WTC11 (cell line): ENCODE measurements around the gene MYL5. TPM values are rescaled to one million over a fixed set of nuclear protein-coding genes. Genes with fewer than 3 reads are reported as not detected.

ENCODE experiments used
- ATAC-seq: fragments of 200-7000 bp; cut with Tn5 transposase; 2 replicates; pipeline ENCODE4 v1.10.0; 2021; ENCODE audit warnings: mild to moderate bottlenecking, moderate library complexity
- CTCF ChIA-PET: fragments of 300-600 bp; sonication (Branson Sonifier 250); formaldehyde crosslinking; loops from one replicate; lab custom pipeline; 2021; ENCODE audit warnings: antibody characterized with exemption; lab: Charles Lee
- POLR2A ChIA-PET: fragments of 350-600 bp; sonication (Branson Sonifier 250); formaldehyde crosslinking; loops from one replicate; lab custom pipeline; 2021; ENCODE audit warnings: antibody characterized with exemption; lab: Charles Lee
- DNase-seq: peaks from one replicate; pipeline ENCODE4 v3.0.0; 2021; ENCODE audit warnings: low spot score
- H3K27ac Mint-ChIP-seq: 2 replicates; pipeline ENCODE4 v1.8.0; 2021; ENCODE audit warnings: mixed read lengths
- H3K27me3 Mint-ChIP-seq: 2 replicates; pipeline ENCODE4 v1.8.0; 2021; ENCODE audit warnings: low read depth, mild to moderate bottlenecking, moderate library complexity, mixed read lengths
- H3K36me3 Mint-ChIP-seq: 2 replicates; pipeline ENCODE4 v1.8.0; 2021; ENCODE audit warnings: mixed read lengths
- H3K4me1 Mint-ChIP-seq: 2 replicates; pipeline ENCODE4 v1.8.0; 2022; ENCODE audit warnings: mixed read lengths
- H3K4me3 Mint-ChIP-seq: 2 replicates; pipeline ENCODE4 v1.8.0; 2021; ENCODE audit warnings: mild to moderate bottlenecking, moderate library complexity, mixed read lengths
- H3K9me3 Mint-ChIP-seq: 2 replicates; pipeline ENCODE4 v1.8.0; 2021; ENCODE audit warnings: mixed read lengths
- ATF1 ChIP-seq: sonication (generic); formaldehyde crosslinking; IDR thresholded peaks from 2 replicates; pipeline ENCODE4 v1.8.1; 2023; ENCODE audit warnings: mild to moderate bottlenecking, moderate library complexity, missing genetic modification reagents
- E2F5 ChIP-seq: sonication (generic); formaldehyde crosslinking; IDR thresholded peaks from 2 replicates; pipeline ENCODE4 v1.8.1; 2022; ENCODE audit warnings: mild to moderate bottlenecking, moderate library complexity, missing genetic modification reagents
- FOXP4 ChIP-seq: sonication (generic); formaldehyde crosslinking; IDR thresholded peaks from 2 replicates; pipeline ENCODE4 v1.8.0; 2022; ENCODE audit warnings: mild to moderate bottlenecking, missing genetic modification reagents
- GABPB1 ChIP-seq: sonication (generic); formaldehyde crosslinking; IDR thresholded peaks from 2 replicates; pipeline ENCODE4 v1.8.1; 2023; ENCODE audit warnings: mild to moderate bottlenecking, missing genetic modification reagents
- HMGA2 ChIP-seq: fragments of 250-450 bp; sonication (Bioruptor Pico); IDR thresholded peaks from 2 replicates; pipeline ENCODE4 v1.4.0; 2021; ENCODE audit warnings: mild to moderate bottlenecking, moderate library complexity
- IRF2 ChIP-seq: sonication (generic); formaldehyde crosslinking; IDR thresholded peaks from 2 replicates; pipeline ENCODE4 v1.8.0; 2022; ENCODE audit warnings: low read depth, missing genetic modification reagents, borderline replicate concordance
- JUN ChIP-seq: sonication (generic); formaldehyde crosslinking; IDR thresholded peaks from 2 replicates; pipeline ENCODE4 v1.8.0; 2023; ENCODE audit warnings: mild to moderate bottlenecking, missing genetic modification reagents
- NR3C1 ChIP-seq: sonication (generic); formaldehyde crosslinking; conservative IDR thresholded peaks from 2 replicates; pipeline ENCODE4 v1.8.1; 2023; ENCODE audit warnings: low read depth, mild to moderate bottlenecking, missing genetic modification reagents
- RORB ChIP-seq: fragments of 250-450 bp; sonication (Bioruptor Pico); IDR thresholded peaks from 2 replicates; pipeline ENCODE4 v1.9.0; 2021; ENCODE audit warnings: mild to moderate bottlenecking
- SP1 ChIP-seq: sonication (generic); formaldehyde crosslinking; conservative IDR thresholded peaks from 2 replicates; pipeline ENCODE4 v1.8.1; 2022; ENCODE audit warnings: missing genetic modification reagents
- TEAD4 ChIP-seq: sonication (generic); formaldehyde crosslinking; IDR thresholded peaks from 2 replicates; pipeline ENCODE4 v1.8.0; 2022; ENCODE audit warnings: mild to moderate bottlenecking, missing genetic modification reagents
- ZNF138 ChIP-seq: sonication (generic); formaldehyde crosslinking; conservative IDR thresholded peaks from 2 replicates; pipeline ENCODE4 v1.8.1; 2022; ENCODE audit warnings: mild to moderate bottlenecking, moderate library complexity, missing genetic modification reagents
- ZNF219 ChIP-seq: sonication (generic); formaldehyde crosslinking; IDR thresholded peaks from 2 replicates; pipeline ENCODE4 v1.8.0; 2023; ENCODE audit warnings: missing genetic modification reagents, mild to moderate bottlenecking, borderline replicate concordance
- ZNF281 ChIP-seq: sonication (generic); formaldehyde crosslinking; IDR thresholded peaks from 2 replicates; pipeline ENCODE4 v1.8.0; 2023; ENCODE audit warnings: mild to moderate bottlenecking, missing genetic modification reagents
- ZNF532 ChIP-seq: fragments of 250-450 bp; sonication (Bioruptor Pico); IDR thresholded peaks from 2 replicates; pipeline ENCODE4 v1.9.0; 2021; ENCODE audit warnings: mild to moderate bottlenecking, borderline replicate concordance
- total RNA-seq: library from RNA; stranded (reverse); gene quantifications from 3 replicates; pipeline ENCODE4 v1.2.3, GENCODE V29; 2021
- TF ChIP-seq, protein P1 (sequence below): fragments of 250-450 bp; sonication (Bioruptor Pico); IDR thresholded peaks from 2 replicates; pipeline ENCODE4 v1.9.0; 2021; ENCODE audit warnings: mild to moderate bottlenecking
- TF ChIP-seq, protein P2 (sequence below): sonication (generic); formaldehyde crosslinking; conservative IDR thresholded peaks from 2 replicates; pipeline ENCODE4 v1.8.1; 2022; ENCODE audit warnings: mild to moderate bottlenecking, missing genetic modification reagents
- TF ChIP-seq, protein P3 (sequence below): sonication (generic); formaldehyde crosslinking; IDR thresholded peaks from 2 replicates; pipeline ENCODE4 v1.8.1; 2022; ENCODE audit warnings: missing genetic modification reagents, borderline replicate concordance

The MYL5 gene
- total RNA-seq, 1 experiment from 2014 or later, result 22.2 TPM

DNA sequence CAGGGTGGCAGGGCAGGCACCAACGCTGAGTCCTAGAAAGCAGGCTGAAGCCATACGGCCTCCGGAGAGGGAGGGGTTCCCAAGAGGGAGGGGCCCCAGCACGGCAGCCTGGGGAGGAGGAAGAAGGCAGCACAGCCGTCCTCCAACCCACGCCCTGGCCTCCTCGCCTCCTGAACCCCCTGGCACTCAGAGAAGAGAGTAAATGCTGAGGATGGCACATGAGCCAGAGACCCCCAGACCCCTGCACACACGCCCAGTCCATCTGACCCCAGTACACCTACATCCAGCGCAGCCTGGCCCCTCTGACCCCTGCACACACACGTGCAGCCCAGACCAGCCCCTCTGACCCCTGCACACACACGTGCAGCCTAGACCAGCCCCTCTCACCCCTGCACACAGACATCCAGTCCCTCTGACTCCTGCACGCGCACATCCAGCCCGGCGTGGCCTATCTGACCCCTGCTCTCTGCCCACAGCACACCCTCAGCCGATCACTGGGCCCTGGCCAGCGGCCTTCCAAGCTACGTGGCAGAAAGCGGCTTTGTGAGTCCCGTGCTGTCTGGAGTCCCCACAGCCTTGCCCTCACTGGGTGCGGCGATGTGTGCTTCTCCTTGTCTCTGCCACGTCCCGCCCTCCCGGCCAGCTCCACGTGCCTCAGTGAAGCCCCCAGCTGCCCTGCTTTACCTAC is 18.7 kb upstream of the MYL5 start (continued):
- TF ChIP-seq, protein P1, sequence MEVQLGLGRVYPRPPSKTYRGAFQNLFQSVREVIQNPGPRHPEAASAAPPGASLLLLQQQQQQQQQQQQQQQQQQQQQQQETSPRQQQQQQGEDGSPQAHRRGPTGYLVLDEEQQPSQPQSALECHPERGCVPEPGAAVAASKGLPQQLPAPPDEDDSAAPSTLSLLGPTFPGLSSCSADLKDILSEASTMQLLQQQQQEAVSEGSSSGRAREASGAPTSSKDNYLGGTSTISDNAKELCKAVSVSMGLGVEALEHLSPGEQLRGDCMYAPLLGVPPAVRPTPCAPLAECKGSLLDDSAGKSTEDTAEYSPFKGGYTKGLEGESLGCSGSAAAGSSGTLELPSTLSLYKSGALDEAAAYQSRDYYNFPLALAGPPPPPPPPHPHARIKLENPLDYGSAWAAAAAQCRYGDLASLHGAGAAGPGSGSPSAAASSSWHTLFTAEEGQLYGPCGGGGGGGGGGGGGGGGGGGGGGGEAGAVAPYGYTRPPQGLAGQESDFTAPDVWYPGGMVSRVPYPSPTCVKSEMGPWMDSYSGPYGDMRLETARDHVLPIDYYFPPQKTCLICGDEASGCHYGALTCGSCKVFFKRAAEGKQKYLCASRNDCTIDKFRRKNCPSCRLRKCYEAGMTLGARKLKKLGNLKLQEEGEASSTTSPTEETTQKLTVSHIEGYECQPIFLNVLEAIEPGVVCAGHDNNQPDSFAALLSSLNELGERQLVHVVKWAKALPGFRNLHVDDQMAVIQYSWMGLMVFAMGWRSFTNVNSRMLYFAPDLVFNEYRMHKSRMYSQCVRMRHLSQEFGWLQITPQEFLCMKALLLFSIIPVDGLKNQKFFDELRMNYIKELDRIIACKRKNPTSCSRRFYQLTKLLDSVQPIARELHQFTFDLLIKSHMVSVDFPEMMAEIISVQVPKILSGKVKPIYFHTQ (CRISPR knock-in tag), result no peak
- no peak for TF ChIP-seq NR3C1 (CRISPR knock-in tag)
- no peak for TF ChIP-seq HMGA2
- TF ChIP-seq FOXP4 (CRISPR knock-in tag), result no peak
- TF ChIP-seq ZNF219 (CRISPR knock-in tag), result no peak

GRCh38 chr4:656436-657337 is 17.7 kb upstream of the MYL5 start:
- Mint-ChIP-seq H3K36me3 (peaks cover 4% of the 10 kb centered on the region), H3K9me3 (peaks cover 9% of the 10 kb centered on the region; the same call in 1 of the 2 replicates), H3K27ac (no peak overlapping the region), H3K4me3 (no peak overlapping the region), H3K27me3 (peaks cover 3% of the 10 kb centered on the region; the same call in 1 of the 2 replicates), H3K4me1 (no peaks in the 10 kb centered on the region)
- no peak for ATAC-seq
- DNase-seq, result no peak
- ChIA-PET POLR2A (no interaction called here), CTCF (interaction anchor here (1.4 kb wide), 1 partner anchor 28 kb away, joined by 3 read pairs; no protein-coding TSS in a partner anchor)
- TF ChIP-seq TEAD4 (CRISPR knock-in tag), result no peak
- TF ChIP-seq, protein P2, sequence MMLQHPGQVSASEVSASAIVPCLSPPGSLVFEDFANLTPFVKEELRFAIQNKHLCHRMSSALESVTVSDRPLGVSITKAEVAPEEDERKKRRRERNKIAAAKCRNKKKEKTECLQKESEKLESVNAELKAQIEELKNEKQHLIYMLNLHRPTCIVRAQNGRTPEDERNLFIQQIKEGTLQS (CRISPR knock-in tag), result no peak
- no peak for TF ChIP-seq ATF1 (CRISPR knock-in tag)
- no peak for TF ChIP-seq E2F5 (CRISPR knock-in tag)
- TF ChIP-seq ZNF281 (CRISPR knock-in tag), result no peak
- no peak for TF ChIP-seq JUN (CRISPR knock-in tag)
- no peak for TF ChIP-seq SP1 (CRISPR knock-in tag)
- no peak for TF ChIP-seq GABPB1 (CRISPR knock-in tag)
- TF ChIP-seq ZNF138 (CRISPR knock-in tag), result no peak
- no peak for TF ChIP-seq RORB
- TF ChIP-seq, protein P3, sequence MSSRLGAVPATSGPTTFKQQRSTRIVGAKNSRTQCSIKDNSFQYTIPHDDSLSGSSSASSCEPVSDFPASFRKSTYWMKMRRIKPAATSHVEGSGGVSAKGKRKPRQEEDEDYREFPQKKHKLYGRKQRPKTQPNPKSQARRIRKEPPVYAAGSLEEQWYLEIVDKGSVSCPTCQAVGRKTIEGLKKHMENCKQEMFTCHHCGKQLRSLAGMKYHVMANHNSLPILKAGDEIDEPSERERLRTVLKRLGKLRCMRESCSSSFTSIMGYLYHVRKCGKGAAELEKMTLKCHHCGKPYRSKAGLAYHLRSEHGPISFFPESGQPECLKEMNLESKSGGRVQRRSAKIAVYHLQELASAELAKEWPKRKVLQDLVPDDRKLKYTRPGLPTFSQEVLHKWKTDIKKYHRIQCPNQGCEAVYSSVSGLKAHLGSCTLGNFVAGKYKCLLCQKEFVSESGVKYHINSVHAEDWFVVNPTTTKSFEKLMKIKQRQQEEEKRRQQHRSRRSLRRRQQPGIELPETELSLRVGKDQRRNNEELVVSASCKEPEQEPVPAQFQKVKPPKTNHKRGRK (CRISPR knock-in tag), result no peak
- TF ChIP-seq IRF2 (CRISPR knock-in tag), result no peak
- no peak for TF ChIP-seq ZNF532
